Glutamatergic neuron (in vitro differentiated cells): ENCODE results near the gene CC2D2A. TPM values are rescaled to one million over a fixed set of nuclear protein-coding genes. Genes with fewer than 3 reads are reported as not detected.
"Not testable (repeated sequence)": the region's sequence is repeated elsewhere in the genome, so short reads cannot be mapped to it uniquely, and the experiment has no call there.

Source experiments
- DNase-seq: peaks from one replicate; pipeline ENCODE4 v3.0.0; 2022
- H3K27ac Mint-ChIP-seq: one replicate; pipeline ENCODE4 v1.8.0; 2020; ENCODE audit warnings: mild to moderate bottlenecking, mixed read lengths, inconsistent platforms; ENCODE audit not compliant: unreplicated experiment
- H3K27me3 Mint-ChIP-seq: one replicate; pipeline ENCODE4 v1.8.0; 2020; ENCODE audit warnings: mild to moderate bottlenecking, moderate library complexity, mixed read lengths, inconsistent platforms; ENCODE audit not compliant: unreplicated experiment
- H3K36me3 Mint-ChIP-seq: one replicate; pipeline ENCODE4 v1.8.0; 2020; ENCODE audit warnings: mild to moderate bottlenecking, mixed read lengths, inconsistent platforms; ENCODE audit not compliant: unreplicated experiment
- H3K4me1 Mint-ChIP-seq: one replicate; pipeline ENCODE4 v1.8.0; 2020; ENCODE audit warnings: mild to moderate bottlenecking, low read depth, mixed read lengths, inconsistent platforms; ENCODE audit not compliant: unreplicated experiment
- H3K4me3 Mint-ChIP-seq: one replicate; pipeline ENCODE4 v1.8.0; 2020; ENCODE audit warnings: mild to moderate bottlenecking, mixed read lengths, inconsistent platforms; ENCODE audit not compliant: unreplicated experiment
- H3K9me3 Mint-ChIP-seq: one replicate; pipeline ENCODE4 v1.8.0; 2020; ENCODE audit warnings: mild to moderate bottlenecking, moderate library complexity, mixed read lengths, inconsistent platforms; ENCODE audit not compliant: unreplicated experiment
- CTCF ChIP-seq: fragments of 200-600 bp; sonication (generic); IDR thresholded peaks from one replicate; pipeline ENCODE4 v1.5.0; 2021; ENCODE audit not compliant: partially characterized antibody, unreplicated experiment
- total RNA-seq: library from RNA; stranded (reverse); fragmentation: NEBNext Ultra II Directional; extraction: Animal tissue kit (Norgen Biotek cat#: 25700); gene quantifications from one replicate; pipeline ENCODE4 v1.2.1, GENCODE V29; 2021; ENCODE audit not compliant: unreplicated experiment

Gene CC2D2A
- total RNA-seq, 1 donor from 2014 or later, result 13.3 TPM

- DNase-seq, result no peak
- Mint-ChIP-seq H3K36me3 (peaks cover 23% of the 10 kb centered on the region), H3K4me3 (no peak overlapping the region), H3K27me3 (peaks cover 2% of the 10 kb centered on the region), H3K4me1 (no peaks in the 10 kb centered on the region), H3K9me3 (peaks cover 4% of the 10 kb centered on the region), H3K27ac (no peak overlapping the region)
- no peak for TF ChIP-seq CTCF
Measured at GRCh38 chr4:15516494-15516893, 46.8 kb downstream of the CC2D2A start.

GRCh38 chr4:15517681-15518080 is 48.0 kb downstream of the CC2D2A start:
- not testable (repeated sequence) for H3K9me3 Mint-ChIP-seq, H3K4me1 Mint-ChIP-seq, H3K4me3 Mint-ChIP-seq, DNase-seq, H3K27me3 Mint-ChIP-seq, H3K27ac Mint-ChIP-seq
- H3K36me3 Mint-ChIP-seq, result peaks cover 23% of the 10 kb centered on the region

- Mint-ChIP-seq H3K27ac (no peak overlapping the region), H3K9me3 (peaks cover 4% of the 10 kb centered on the region), H3K4me3 (no peak overlapping the region), H3K27me3 (peaks cover 2% of the 10 kb centered on the region), H3K36me3 (peaks cover 23% of the 10 kb centered on the region), H3K4me1 (no peaks in the 10 kb centered on the region)
- DNase-seq, result no peak
- TF ChIP-seq CTCF, result no peak
Measured at GRCh38 chr4:15521442-15522039, 51.9 kb downstream of the CC2D2A start.

- no peaks in the 10 kb centered on the region for H3K4me1 Mint-ChIP-seq
- TF ChIP-seq CTCF, result no peak
- no peak overlapping the region for H3K27ac Mint-ChIP-seq
- DNase-seq, result no peak
- no peaks in the 10 kb centered on the region for H3K27me3 Mint-ChIP-seq
- H3K36me3 Mint-ChIP-seq, result no peaks in the 10 kb centered on the region
- H3K4me3 Mint-ChIP-seq, result no peak overlapping the region
- H3K9me3 Mint-ChIP-seq, result no peaks in the 10 kb centered on the region
Measured at GRCh38 chr4:15525080-15525479, 55.4 kb downstream of the CC2D2A start.

- no peak for TF ChIP-seq CTCF
- Mint-ChIP-seq H3K9me3 (peaks cover 5% of the 10 kb centered on the region), H3K27ac (no peak overlapping the region), H3K4me1 (peaks cover 12% of the 10 kb centered on the region), H3K27me3 (peaks cover 8% of the 10 kb centered on the region), H3K36me3 (no peaks in the 10 kb centered on the region), H3K4me3 (no peak overlapping the region)
- no peak for DNase-seq
Measured at GRCh38 chr4:15526924-15527592, 57.4 kb downstream of the CC2D2A start.
